Measurements from ENCODE around the gene KIF14.

DNA sequence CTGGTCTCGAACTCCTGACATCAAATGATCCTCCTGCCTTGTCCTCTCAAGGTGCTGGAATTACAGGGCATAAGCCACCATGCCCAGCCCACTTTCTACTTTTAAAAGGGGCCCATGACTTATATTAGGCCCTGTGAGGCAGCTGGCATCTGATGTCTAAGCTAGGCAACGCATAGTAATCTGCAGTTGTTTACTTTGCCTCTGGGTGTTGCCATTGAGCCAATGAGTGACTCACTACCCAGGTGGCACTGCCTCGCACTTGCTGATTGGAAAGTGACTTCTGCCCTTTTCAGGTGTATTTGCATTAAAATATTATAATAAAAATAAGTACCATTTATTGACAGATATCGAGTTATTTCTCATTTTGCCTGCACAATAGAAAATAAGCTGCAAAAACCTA lies 84.9 kb downstream of the KIF14 start:
- TF ChIP-seq, protein P1, sequence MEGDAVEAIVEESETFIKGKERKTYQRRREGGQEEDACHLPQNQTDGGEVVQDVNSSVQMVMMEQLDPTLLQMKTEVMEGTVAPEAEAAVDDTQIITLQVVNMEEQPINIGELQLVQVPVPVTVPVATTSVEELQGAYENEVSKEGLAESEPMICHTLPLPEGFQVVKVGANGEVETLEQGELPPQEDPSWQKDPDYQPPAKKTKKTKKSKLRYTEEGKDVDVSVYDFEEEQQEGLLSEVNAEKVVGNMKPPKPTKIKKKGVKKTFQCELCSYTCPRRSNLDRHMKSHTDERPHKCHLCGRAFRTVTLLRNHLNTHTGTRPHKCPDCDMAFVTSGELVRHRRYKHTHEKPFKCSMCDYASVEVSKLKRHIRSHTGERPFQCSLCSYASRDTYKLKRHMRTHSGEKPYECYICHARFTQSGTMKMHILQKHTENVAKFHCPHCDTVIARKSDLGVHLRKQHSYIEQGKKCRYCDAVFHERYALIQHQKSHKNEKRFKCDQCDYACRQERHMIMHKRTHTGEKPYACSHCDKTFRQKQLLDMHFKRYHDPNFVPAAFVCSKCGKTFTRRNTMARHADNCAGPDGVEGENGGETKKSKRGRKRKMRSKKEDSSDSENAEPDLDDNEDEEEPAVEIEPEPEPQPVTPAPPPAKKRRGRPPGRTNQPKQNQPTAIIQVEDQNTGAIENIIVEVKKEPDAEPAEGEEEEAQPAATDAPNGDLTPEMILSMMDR (IDR thresholded peaks at IDR 0.05; ENCODE audit: low read depth, low read length), result peak; percentile 59
- TF ChIP-seq EZH2phosphoT487 (IDR thresholded peaks at IDR 0.05; ENCODE audit: low read depth), result no peak

Measured in OCI-LY3 (cell line).